ENCODE measurements around the gene IDUA. TPM values are rescaled to one million over a fixed set of nuclear protein-coding genes. Genes with fewer than 3 reads are reported as not detected.

IDUA gene
- polyA plus RNA-seq, 3 donors: 10.4 to 11.4 (median 10.6) TPM

DNA sequence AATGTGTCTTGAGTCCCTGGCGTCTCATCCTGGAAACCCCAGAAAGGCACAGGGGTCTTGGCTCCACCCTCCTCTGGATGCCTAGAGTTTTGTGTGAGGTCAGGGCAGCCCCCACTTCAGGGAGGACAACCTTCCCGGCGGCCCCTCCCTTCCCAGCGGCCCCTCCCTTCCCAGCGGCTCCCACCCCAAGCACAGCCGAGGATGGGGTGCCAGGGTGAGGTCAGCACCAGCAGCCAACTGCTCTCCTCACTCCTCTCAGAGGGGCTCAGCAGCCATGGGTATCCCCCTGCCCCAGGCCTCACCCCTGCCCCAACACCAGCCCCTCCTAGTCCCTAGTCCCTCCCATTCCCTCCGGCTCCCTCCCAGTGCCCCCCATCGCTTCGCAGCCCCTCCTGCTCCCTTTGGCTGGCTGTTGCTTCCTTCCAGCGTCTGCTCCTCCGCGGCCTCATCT lies 30.9 kb upstream of the IDUA start:
- DNase-seq (ENCODE audit: low read depth in 3 of 3, low spot score in 2 of 3): no peak

DNA sequence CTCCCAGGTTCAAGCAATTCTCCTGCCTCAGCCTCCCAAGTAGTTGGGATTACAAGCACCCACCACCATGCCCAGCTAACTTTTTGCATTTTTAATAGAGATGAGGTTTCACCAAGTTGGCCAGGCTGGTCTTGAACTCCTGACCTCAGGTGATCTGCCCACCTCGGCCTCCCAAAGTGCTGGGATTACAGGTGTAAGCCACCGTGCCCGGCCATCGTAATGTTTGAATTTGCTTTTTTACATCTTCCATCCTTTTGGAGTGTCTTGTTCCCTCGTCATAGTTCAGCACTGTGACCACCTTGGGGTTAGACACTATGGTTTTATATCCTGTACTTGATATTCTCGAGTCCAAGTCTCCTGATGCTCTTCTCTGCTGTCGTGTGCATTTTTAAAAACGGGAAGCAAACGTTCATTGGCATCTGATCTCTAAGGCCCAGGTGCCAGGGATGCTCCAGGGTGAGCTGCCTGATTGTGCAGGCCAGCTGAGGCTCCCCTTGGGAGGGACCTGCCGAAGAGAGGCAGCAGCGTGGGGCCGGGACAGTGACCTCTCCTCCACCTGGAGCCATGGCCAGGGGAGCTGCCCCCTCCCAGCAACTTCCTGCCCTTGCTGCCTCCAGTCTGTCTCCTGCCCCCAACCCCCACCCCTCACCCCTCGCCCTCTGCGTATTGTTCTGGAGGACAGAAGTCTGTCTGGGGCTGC lies 30.2 kb upstream of the IDUA start:
- DNase-seq (ENCODE audit: low read depth in 3 of 3, low spot score in 2 of 3): no peak

DNA sequence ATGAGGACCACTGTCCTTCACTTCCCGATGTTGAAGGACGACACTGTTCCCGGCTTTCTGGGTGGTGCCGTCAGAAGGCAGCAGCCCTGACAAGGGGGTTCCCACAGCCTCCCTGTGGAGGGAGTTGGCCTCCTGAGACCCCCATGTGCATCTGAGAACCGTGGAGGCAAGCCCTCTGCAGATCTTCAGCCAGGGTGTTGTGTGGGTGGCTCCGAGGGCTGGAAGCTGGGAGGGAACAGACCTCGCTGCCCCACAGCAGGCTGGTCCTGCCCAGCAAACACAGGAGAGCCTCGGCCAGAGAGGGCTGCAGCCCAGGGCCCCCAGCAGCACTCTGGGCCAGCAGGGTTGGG lies 29.6 kb upstream of the IDUA start:
- DNase-seq (ENCODE audit: low read depth in 3 of 3, low spot score in 2 of 3): no peak

DNA sequence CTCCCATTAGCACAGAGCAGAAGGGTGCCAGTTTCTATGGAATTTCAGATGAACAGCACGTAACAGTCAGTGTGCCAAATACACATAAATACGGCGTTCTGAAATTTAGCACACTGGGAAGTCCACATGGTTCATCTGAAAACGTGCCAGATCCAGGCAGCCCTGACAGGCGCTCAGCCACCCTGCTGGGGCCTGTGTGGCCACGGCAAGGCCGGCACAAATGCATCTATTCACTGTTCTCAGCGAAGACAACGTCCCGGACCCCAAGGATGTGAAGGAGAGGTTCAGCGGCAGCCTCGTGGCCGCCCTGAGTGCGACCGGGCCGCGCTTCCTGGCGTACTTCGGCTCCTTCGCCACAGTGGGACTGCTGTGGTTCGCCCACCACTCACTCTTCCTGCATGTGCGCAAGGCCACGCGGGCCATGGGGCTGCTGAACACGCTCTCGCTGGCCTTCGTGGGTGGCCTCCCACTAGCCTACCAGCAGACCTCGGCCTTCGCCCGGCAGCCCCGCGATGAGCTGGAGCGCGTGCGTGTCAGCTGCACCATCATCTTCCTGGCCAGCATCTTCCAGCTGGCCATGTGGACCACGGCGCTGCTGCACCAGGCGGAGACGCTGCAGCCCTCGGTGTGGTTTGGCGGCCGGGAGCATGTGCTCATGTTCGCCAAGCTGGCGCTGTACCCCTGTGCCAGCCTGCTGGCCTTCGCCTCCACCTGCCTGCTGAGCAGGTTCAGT lies 29.1 kb upstream of the IDUA start:
- DNase-seq (ENCODE audit: low read depth in 3 of 3, low spot score in 2 of 3): no peak

DNA sequence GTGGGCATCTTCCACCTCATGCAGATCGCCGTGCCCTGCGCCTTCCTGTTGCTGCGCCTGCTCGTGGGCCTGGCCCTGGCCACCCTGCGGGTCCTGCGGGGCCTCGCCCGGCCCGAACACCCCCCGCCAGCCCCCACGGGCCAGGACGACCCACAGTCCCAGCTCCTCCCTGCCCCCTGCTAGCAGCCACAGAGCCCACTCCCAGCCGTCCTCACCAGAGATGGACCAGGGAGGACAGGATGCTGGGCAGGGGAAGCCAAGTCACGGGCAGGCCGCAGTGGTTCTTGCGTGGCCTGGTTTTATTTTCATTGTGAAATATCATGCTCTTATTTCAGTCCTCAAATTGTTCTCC lies 28.6 kb upstream of the IDUA start:
- no peak for DNase-seq (ENCODE audit: low read depth in 3 of 3, low spot score in 2 of 3)

DNA sequence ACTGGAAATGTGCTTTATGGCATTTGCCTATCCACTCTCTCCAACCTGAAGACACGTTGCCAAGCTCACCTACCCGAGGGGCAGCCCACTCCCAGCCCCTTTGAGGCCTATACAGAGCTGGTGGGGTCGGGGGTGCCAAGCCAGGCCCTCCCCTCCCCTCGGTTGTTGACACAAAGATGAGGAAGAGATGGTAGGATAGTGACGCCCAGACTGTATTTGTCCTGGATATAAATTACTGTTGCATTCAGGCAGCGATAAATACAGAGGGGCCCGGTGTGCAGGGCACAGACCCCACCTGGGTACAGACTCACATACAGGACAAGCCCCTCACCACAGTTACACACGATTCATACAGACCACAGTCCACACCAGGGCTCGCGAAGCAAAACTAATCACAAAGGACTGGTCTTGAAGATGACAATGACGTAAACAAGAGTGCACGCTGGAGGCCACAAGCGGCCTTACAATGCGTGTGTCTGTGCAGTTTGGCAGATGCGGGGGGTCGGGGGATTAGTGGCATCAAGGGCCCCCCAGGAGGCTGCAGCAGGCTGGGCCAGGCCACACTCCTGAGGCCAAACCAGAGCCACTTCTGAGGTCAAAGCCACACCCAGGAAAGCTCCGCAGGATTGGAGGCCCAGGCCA lies 28.0 kb upstream of the IDUA start:
- DNase-seq (ENCODE audit: low read depth in 3 of 3, low spot score in 2 of 3): no peak

DNA sequence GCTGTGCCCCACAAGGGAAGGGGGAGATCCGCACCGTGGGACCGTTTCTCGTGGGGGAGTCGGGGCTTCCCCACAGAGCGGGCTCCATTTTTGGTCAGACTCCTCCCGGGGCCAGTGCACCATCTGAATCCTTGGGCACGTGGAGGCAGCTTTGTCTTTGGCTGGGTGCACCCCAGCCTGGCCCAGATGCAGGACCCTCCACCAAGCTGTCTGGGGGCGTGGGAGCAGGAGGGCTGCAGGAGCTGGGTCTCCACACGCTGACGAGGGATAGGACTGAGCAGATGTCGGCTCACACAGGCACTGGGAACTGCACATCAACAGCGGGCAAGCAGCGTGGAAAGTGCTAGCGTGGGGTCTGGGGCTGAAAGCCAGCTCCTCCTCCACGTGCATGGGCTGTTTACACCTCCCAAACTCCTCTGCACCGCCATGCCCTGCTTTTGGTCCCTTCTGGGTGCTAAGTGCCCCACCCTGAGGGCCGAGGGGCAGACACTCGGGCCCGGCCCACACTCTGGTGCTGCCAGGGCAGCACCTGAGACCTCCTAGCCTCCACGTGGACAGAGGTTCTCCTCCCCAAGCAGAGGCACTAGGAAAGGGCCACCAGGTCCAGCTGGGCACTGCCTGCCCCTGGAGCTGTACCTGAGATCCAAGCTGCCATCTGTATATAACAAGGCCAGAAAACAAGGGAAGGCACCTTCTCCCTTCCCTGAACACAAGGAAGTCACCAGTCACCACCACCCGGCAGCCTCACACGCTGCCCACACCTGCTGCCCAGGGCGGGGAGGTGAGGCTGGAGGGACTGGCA lies 27.3 kb upstream of the IDUA start:
- no peak for DNase-seq (ENCODE audit: low read depth in 3 of 3, low spot score in 2 of 3)

DNA sequence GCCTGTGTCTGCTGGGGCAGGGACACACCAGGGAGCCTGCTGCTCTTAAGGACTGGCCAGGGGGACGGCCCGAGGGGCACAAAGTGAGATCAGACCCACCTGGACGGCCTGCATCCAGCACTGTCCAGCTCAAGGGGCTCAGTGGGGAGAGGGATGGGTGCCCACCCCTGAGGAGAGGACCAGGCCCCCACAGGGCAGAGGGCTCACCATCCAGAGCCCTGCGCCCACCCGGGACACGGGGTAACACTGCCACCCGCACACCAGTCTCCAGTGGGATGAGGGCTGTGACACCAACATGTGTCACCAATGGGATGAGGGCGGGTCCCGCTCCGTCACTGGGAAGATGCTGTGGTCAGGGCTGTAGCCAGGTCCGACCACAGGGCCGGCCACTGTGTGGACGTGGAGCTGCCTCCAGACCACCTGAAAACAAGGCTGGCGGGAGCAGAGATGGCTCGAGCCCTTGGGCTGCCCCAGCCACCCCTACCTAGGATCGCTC lies 26.7 kb upstream of the IDUA start:
- DNase-seq (ENCODE audit: low read depth in 3 of 3, low spot score in 2 of 3): no peak

DNA sequence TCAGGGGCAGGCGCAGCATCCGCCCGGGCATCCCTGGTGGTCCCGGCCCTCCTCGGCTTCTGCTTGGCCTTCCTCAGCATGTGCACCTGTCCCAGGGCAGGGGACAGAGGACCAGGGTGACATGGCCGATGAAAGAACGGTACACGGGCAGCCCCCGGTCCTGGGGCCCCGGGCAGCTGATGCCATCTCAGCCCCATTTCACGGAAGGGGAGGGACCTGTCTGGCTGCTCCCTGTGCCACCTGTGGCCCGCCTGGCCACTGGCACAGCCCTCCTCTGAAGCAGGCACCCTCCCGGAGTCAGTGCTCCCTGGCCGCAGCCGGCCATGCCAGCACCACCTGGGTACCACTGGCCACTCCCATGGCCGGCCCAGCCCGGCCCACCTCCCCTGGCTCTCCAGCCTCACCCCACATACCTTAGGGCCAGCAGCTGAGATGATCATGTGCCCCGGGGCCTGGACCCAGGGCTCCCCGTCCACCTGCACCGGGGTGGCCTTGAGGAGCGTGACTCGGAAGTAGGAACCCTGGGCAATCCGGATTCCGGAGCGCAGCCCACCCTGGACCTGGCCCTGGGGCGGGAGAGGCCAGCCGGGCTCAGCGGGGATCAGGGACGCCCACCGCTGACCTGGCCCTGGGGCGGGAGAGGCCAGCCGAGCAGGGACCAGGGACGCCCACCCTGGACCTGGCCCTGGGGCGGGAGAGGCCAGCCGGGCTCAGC lies 26.1 kb upstream of the IDUA start:
- DNase-seq (ENCODE audit: low read depth in 3 of 3, low spot score in 2 of 3): no peak

DNA sequence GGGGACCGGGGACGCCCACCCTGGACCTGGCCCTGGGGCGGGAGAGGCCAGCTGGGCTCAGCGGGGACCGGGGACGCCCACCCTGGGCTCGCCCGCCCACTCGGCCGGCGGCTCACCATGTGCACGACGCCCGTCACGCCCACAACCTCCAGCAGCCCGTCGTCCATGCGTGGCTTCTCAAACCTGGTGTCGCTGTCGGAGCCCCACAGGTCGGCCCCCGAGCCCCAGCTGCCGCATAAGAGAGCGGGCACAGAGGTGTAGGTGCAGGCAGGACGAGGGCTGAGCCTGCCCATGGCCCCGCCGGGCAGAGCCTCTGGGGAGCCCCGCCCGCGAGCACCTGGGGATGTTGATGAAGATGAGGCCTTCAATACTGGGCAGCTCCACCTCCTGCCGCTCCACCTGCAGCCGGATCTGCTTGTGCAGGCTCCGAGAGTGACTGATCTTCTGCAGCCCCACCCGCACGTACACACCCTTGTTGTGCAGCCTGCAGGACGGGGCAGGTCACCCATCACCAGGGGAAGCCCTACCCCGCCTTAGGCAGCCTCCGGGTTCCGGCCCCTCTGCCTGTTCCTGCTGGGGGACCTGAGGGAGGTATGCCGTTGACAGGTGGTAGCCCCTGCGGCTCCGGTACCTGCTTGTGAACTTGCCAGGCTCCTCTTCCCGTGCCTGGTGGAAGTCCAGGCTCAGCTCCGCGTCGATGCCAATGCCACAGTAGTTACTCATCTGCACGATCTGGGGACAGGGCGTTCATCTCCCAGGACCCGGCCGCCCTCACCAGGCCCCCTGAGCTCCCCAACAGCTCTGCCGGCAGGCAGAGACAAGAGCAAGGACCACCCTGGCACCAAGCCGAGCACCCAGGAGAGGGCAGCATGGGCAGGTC lies 25.3 kb upstream of the IDUA start:
- no peak for DNase-seq (ENCODE audit: low read depth in 3 of 3, low spot score in 2 of 3)

DNA sequence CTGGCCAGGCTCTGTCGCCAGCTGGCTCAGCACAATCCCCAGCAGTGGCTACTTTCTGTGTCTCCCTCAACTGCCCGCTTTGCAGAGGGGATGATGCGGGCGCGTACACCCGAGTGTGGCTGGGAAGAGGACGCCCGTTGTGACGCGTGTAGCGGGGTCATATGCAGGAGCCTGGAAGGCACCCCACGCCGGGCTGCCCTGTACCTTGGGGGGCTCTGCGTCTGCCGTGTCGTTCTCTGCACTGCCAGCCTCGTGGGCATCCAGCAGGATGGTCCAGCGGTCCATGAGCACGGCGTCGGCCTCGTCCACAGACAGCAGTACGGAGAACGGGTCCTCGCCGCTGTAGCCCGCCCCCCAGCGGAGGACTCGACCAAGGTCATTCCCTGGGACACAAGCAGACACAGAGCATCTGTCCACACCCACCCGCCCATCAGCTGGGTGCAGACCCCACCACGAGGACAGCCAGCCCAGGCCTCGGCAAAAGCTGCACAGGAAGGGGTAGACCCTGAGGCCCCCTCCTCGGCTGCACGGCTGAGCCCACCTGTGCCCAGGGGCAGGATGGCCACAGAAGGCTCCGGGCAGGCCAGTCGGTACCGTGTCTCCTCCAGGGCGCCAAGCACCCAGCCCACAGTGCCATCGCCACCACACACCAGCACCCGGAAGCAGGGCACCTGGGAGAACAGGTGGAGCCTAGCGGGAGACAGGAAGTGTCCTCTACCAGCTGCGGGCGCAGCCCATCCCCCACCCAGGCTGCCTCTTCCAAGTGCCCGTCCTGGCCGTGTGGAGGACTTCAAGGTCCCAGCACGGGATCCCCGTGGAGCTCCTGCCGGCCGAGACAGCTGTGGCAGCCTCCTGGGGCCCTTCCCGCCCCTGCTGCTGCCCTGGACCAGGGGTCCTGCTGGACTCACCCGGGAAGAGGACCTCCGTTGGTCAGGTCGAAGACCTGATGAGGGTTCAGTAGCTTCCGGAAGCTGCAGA lies 24.3 kb upstream of the IDUA start:
- DNase-seq (ENCODE audit: low read depth in 3 of 3, low spot score in 2 of 3): no peak

DNA sequence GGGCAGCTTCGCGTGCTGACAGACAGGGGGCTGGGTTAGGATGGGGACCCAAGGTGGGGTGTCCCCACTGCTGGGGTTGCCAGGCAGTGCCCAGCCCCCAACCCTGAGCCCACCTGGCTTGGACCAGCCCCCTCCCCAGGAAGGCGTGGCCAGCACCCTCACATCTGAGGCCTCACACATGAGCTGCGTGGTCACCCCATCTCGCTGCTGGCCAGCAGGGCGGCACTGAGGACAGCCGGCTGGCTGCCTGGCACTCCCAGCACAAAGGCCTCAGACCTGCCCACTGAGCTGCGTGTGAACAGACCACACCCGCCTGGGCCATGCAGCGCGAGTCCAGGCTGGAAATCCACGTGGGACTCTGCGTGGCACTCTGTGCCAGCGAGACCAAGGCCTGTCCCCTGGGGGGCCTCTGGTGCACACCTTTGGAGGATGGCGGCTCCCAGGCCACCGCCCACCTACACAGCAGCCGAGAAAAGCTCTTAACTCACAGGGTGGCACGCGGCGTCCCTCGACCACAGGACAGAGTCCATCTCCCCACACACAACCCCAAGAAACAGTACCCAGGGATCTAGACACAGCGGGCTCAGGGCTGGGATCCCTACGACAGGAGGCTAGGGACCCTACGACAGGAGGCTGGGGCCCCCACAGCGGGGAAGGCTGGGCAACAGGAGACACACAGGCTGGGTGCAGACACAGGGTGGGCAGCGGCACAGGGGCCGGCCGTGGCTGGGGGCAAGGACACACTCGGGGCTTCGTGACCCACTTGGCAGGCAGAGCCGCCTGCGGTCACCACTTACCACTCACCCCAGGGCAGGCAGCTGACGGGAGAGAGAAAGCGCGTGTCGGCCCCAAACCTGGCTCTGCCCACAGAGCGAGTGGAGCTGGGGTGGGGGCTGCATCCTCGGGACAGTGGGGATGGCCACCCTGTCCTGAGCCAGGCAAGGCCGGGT lies 23.3 kb upstream of the IDUA start:
- no peak for DNase-seq (ENCODE audit: low read depth in 3 of 3, low spot score in 2 of 3)

DNA sequence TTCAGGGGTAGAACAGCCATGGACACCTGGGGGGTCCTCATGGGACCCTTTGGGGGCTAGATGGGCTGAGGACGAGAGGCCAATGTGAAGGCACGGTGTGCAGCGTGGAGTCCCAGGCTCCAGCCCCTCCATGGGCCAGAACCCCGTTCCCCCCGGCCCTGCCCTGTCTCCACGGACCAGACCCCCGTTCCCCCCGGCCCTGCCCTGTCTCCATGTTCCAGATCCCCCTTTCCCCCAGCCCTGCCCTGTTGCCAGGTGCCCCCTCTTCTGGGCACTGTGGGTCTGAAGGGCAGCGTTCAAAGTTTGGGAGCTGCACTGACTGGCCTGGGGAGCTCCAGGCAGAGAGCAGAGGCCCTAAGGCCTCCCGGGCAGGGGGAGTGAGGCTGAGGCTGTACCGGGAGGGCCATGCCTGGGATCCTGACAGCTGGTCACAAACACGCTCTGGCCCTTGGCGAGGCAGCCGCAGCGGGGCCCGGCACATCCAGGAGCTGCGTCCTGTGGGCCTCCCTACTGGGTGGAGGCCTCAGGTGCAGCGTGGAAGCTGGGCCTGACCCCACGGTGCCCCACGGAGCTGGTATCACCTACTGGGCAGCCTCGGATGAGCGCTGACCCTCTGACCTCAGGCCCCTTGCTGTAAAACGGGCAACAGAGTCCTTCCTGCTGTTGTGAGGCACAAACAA lies 22.4 kb upstream of the IDUA start:
- no peak for DNase-seq (ENCODE audit: low read depth in 3 of 3, low spot score in 2 of 3)

DNA sequence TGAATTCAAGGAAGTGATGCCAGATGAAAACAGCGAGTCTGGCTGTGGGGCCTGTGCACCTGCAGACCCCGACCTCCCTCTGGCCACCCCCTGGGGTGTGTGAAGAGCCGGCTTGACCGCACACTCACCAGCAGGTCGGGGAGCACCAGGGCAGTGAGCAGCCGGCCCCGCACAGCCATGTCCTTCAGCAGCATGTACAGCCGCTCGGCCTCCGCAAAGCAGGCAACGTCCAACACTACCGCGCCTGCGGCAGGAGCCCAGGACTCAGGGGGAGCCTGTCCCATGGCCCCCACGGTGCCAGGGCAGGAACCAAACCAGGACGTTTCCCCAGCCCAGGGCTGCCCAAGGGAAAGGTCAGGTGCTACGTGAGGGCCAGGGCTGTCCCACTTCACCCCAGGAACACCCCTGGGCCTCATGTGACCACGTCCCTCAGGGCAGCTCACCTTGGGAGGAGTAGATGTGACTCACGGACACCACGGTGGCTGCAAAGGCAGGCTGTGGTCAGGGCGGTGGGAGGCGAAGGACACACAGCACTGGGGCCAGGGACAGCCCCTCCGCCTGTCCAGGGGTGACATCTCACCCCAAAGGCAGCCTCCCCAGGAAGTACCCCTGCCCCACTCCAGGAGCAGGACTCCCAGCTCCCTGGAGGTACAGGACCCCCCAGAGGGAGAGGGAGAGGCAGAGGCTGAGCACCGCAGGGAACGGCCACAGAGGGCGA lies 21.6 kb upstream of the IDUA start:
- DNase-seq (ENCODE audit: low read depth in 3 of 3, low spot score in 2 of 3): no peak

DNA sequence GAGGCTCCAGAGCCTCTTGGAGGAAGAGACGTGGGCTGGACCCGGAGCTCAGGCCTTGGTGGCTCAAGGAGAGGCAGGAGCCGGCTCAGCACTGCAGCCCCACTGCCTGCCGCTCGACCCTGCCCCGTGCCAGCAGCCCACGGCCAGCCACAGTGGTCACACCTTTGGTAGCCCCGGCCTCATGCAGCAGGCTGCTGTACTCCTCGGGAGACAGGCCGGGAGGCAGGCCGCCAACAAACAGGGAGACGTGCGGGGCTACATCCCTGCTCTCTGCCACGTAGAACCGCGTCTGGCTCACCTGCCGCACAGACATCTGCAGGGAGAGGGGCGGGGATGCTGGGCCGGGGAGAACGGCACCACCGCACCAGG lies 21.1 kb upstream of the IDUA start:
- no peak for DNase-seq (ENCODE audit: low read depth in 3 of 3, low spot score in 2 of 3)

Data from right renal cortex interstitium (tissue), 3 donors.